T follicular helper cell (primary cell): ENCODE data around the gene MMP2.
A peak's percentile ranks its signal among the peaks of the same experiment; 100 is the strongest.

Experiments used
- DNase-seq: peaks from one replicate; pipeline ENCODE4 v3.0.0-alpha.2; 2020; ENCODE audit warnings: low read depth
- total RNA-seq, 2 experiments: gene quantifications; one replicate each; lab custom pipeline; 2026; lab: John Stamatoyannopoulos, UW

The MMP2 gene
- total RNA-seq = 0.04 to 0.12 reads per million in 2 experiments

GRCh38 chr16:55478827-55479429, at the start of gene MMP2:
TSS of gene MMP2 (plus strand) at chr16:55479198. CDS start at chr16:55479480, 282 bp downstream.
- no peak for DNase-seq

GRCh38 chr16:55433030-55433429, 46.0 kb upstream of the MMP2 start:
- DNase-seq = no peak

DNA sequence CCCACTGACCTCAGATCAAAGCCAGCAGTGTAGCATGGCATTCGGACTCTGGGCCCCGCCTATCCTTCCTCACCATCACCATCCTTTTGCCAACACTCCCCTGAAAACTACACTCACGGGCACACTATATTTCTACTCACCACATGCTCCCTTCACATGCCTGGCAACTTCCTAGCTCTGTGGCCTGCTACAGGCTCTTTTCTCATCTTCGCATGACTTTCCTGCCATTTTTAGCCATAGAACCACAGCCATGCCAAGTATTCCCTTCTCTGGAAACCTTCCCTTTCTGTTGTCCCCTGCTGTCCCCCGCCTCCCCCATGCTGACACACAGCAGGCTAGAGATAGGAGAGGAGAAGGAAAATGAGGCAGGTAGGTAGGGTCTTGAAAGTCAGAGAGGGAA, 45.5 kb upstream of the MMP2 start:
- no peak for DNase-seq

- no peak for DNase-seq
These were observed 45.0 kb upstream of the MMP2 start for GRCh38 chr16:55434000-55434399.

- DNase-seq = no peak
These were observed 43.6 kb upstream of the MMP2 start for GRCh38 chr16:55435387-55435786.

- no peak for DNase-seq
These were observed 42.4 kb upstream of the MMP2 start for GRCh38 chr16:55436587-55436986.

DNA sequence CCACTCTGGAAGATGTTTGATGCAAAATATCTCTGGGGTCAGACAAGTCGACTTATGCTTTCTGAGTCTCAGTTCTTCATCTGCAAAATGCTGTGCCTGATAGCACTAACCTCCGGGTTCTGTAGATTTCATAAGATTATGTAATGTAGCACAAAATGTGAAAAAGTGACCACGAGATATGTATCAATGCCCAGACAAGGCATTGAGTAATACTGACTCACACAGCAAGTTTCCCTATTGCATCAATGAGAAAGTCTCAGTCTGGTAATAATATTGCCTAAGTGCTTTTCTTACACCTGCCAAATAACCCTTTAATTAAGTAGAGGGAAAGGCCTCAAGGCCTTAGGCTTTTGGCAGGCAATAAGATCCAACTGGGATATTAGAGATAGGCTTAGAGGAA, 41.4 kb upstream of the MMP2 start:
- no peak for DNase-seq

GRCh38 chr16:55438281-55438680, 40.7 kb upstream of the MMP2 start:
- DNase-seq = no peak

DNA sequence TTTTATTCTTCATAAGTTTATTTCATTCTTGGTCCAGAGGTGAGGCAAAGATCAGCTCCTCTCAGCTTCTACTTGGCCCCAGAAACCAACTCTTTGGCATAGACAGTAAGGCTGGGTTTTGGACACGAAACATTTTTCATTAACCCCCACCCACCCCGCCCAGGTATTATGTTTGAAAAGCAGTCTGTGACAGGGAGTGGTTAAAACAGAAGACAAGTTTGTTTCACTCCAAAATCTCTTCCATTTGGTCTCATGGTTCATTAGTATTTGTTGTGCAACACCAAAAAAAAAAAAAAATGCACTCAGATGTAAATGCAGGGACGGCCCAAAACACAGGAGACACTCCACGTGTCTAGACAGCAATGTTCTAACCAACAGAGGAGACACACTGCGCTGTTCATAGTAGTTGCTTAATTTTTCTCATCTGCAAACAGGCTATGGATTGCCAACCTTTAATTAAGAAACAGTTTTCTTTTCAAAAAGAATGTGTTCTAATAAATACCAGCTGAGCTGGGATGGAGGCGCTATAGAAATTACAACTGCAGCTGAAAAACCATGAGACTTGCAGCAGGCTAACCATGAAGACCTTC, 39.8 kb upstream of the MMP2 start:
- no peak for DNase-seq

DNA sequence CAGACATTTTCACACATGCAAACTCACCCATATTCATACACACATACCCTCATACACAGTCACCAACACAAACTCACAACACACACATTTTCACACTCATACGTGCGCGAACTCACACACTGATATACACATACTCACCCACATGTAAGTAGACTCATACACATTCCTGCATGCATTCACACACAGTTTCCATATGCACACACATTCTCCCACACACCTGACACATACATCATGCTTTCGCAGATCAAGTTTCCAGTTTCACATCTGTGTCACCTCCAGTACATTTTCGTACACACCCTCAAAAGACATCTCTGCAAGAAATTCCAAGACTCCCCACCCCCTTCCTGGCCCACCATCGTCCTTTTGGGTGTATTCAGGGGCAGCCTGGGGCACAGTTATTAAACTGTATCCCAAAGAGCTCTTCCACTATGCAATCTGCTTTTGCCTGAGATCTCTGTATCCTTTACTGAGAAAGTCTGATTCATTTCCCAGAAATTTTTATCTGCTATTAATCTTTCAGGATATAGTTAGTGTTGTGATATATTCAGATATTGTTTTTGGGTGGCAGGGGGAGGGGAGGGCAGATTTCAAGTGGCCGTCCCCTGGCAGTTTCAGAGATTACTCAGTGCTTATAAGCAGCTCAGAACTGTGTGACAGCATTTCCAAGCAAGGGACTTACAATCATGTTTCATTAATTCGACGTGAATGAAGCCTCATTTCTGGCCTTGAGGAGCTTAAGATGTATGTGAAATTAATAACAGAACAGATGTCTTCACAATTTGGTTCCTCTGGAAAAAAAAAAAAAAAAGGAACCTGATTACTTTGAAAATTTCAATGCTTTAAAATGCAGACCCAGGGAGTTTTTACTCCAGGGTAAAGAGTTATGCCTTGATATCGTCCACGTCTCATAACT, 35.3 kb upstream of the MMP2 start:
- no peak for DNase-seq

GRCh38 chr16:55444754-55445485, 34.1 kb upstream of the MMP2 start:
- no peak for DNase-seq

DNA sequence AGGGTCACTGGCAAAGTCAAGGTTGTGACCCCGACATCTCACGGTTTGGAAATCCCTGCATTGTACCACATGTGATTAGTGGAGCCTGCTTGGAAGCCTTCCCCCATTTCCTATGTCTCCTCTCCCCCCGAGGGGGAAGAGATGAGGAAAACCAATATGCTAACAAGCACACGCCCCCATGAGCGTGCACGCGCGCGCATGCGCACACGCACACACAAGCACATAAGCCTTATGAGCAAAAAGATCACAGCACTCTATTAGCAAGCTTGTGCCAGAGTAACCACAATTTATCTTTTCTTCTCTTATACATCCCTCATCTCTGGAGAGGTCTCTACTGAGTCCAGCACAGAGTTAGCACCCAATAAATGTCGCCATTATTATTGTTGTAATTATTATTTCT, 31.8 kb upstream of the MMP2 start:
- no peak for DNase-seq

DNA sequence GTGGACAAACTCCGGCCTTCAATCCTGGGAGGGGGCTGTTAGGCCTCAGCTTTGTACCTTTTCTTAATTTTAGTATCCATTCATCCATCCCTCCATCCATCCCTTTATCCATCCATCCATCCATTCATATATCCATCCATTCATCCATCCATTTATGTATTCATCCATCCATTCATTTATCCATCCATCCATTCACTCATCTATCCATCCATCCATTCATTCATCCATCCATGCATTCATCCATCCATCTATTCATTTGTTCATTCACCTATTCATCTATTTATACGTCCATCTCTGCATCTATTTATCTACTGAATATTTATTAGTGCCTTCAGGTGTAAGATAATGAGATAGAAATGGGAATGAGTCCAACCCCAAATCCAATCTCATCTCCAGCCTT, 26.0 kb upstream of the MMP2 start:
- DNase-seq = no peak

- DNase-seq = no peak
These were observed 25.1 kb upstream of the MMP2 start for GRCh38 chr16:55453909-55454308.

- DNase-seq = no peak
These were observed 24.1 kb upstream of the MMP2 start for GRCh38 chr16:55454861-55455260.

GRCh38 chr16:55462241-55462640, 16.8 kb upstream of the MMP2 start:
- DNase-seq = no peak

DNA sequence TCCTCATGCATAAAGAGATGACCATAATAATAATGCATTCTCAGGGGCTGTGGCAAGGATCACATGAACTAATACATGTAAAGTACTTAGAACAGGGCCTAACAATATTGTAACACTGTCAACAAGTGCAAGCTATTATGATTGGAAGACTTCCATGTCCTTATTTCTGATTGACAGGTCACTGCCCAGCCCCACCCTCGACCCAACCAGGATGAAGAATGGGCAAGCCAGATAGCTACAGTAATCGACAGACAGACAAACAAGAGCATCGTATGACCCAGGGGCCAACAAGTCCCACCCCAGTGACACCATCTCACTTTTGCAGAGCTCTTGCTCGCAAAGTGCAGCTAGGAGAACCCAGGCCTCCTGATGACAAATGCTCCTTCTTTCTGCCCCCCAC, 14.6 kb upstream of the MMP2 start:
- no peak for DNase-seq

DNA sequence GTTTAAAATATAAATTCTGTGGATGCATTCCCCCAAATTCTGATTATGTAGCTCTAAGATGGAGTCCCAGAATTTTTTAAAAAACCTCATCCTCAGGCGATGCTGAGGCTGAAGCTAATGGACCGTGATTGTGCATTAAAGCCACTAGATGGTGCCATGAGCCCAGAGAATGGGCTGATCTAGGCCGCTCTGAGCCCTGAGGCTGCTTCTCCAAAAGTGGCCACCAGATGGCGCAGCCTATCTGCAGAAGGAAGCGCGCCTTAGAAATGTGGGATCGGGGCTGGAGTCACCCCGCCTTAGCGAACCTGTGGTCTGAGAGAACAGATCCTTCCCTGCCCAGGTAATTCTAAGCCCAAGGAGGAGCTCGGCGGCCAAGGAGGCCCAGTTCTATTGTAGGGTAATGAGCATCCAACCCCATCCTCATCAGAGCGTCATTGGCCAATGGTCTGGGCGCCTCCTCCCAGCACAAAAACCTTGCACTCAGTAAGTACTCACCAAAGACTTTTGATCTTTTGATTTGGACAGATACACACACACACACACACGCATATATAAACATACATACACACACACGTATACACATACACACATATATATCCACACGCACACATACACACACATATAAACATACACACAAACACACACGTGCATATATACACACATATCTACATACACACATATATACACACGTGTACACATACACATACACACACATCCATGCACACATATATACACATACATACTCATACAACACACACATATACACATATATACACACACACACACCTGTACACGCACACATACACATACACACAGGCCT, 13.7 kb upstream of the MMP2 start:
- DNase-seq = peak; percentile 75

DNA sequence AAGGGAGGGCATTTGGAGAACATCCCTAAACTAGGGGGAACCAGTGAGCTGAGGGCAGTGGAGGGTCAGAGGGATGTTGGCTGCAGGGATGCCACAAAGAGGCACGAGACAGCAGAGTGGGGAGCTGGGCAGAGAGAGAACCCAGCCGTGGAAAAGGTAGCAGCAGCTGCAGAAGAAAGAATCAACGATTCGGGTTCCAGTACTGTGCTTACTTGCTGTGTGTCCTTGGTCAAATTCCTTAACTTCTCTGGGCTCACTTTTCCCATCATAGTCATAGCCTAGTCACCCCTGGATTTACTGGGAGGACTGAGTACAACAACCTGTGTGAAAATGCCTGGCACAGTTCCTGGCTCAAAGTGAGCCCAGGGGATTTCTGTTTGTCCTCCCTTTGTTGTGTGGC, 12.8 kb upstream of the MMP2 start:
- no peak for DNase-seq

DNA sequence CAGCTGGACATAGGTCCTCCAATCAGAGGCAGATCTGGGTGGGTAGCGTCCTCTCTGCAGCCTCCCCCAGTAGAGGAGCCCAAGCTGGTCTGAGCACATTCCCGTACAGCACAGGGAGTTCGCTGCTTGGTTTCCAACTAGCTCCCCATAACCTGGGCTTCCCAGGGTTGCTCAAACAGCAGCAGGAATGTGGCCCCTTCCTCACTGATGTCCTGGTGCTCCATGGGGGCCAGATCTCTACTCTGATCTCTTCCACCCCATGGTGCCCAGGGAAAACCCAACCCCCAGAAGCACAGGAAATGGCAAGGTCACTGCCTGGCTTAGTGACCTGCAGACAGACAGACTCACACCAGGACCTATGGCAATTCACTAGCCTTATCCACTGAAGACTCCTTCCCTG, 11.1 kb upstream of the MMP2 start:
- no peak for DNase-seq

- DNase-seq = no peak
These were observed 10.5 kb upstream of the MMP2 start for GRCh38 chr16:55468352-55468990.
